ENCODE results near the gene NACC2.

- TF ChIP-seq CTCF (IDR thresholded peaks at IDR 0.05; ENCODE audit: extremely low read depth in 1 of 2, insufficient read depth in 1 of 2, low read depth in 1 of 2, low read length in 2 of 2) (no peak), JUN (IDR thresholded peaks at IDR 0.05; ENCODE audit: borderline replicate concordance, insufficient read depth, insufficient read length, low read depth) (no peak), POLR2A (IDR thresholded peaks at IDR 0.05; ENCODE audit: low read depth, low read length) (no peak), EZH2 (IDR thresholded peaks at IDR 0.05; ENCODE audit: borderline replicate concordance, low read depth, low read length, severe bottlenecking) (no peak), POLR2AphosphoS5 (IDR thresholded peaks at IDR 0.05; ENCODE audit: insufficient read depth, low read depth, low read length) (no peak), FOS (IDR thresholded peaks at IDR 0.05; ENCODE audit: borderline replicate concordance, insufficient read depth, low read length) (no peak), MYC (IDR thresholded peaks at IDR 0.05; ENCODE audit: low read depth, low read length) (no peak)
- TF ChIP-seq, protein P1, sequence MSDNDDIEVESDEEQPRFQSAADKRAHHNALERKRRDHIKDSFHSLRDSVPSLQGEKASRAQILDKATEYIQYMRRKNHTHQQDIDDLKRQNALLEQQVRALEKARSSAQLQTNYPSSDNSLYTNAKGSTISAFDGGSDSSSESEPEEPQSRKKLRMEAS (IDR thresholded peaks at IDR 0.05; ENCODE audit: insufficient read depth, insufficient read length), result no peak
These were observed 70.8 kb downstream of the NACC2 start for GRCh38 chr9:136024286-136024685.
